OCI-LY1 (cell line): ENCODE results near the gene CREG2.

Source experiments
- H2AFZ ChIP-seq: fragments of 200-600 bp; sonication (generic), shearing (Covaris generic); 2 replicates; pipeline ENCODE4 v1.6.0; 2014; ENCODE audit warnings: antibody characterized with exemption, mild to moderate bottlenecking, low read length
- H3F3A ChIP-seq: fragments of 200-600 bp; sonication (generic), shearing (Covaris generic); 2 replicates; pipeline ENCODE4 v1.6.0; 2014; ENCODE audit warnings: mild to moderate bottlenecking, antibody characterized with exemption, low read length, moderate library complexity; ENCODE audit not compliant: insufficient read depth
- H3K27ac ChIP-seq: fragments of 200-600 bp; sonication (generic); 2 replicates; pipeline ENCODE4 v1.5.1; 2014; ENCODE audit warnings: low read length, mixed run types, mild to moderate bottlenecking, low read depth; ENCODE audit not compliant: poor library complexity, severe bottlenecking
- H3K27me3 ChIP-seq: fragments of 200-600 bp; sonication (generic); 2 replicates; pipeline ENCODE4 v1.6.0; 2014; ENCODE audit warnings: antibody characterized with exemption, mild to moderate bottlenecking, low read length, moderate library complexity; ENCODE audit not compliant: insufficient read depth
- H3K36me3 ChIP-seq: fragments of 200-600 bp; sonication (generic); 2 replicates; pipeline ENCODE4 v1.6.1; 2014; ENCODE audit warnings: mild to moderate bottlenecking, antibody characterized with exemption, low read length, moderate library complexity, mixed read lengths; ENCODE audit not compliant: insufficient read depth
- H3K4me1 ChIP-seq: fragments of 200-600 bp; sonication (generic); 2 replicates; pipeline ENCODE4 v1.5.1; 2014; ENCODE audit warnings: mild to moderate bottlenecking, low read length, moderate library complexity; ENCODE audit not compliant: insufficient read depth, severe bottlenecking
- H3K4me2 ChIP-seq: fragments of 200-600 bp; sonication (generic), shearing (Covaris generic); 2 replicates; pipeline ENCODE4 v1.6.1; 2014; ENCODE audit warnings: low read length
- H3K4me3 ChIP-seq: fragments of 200-600 bp; sonication (generic); 2 replicates; pipeline ENCODE4 v1.5.1; 2014; ENCODE audit warnings: low read length, low read depth, mild to moderate bottlenecking, mixed read lengths; ENCODE audit not compliant: poor library complexity, severe bottlenecking
- H3K79me2 ChIP-seq: fragments of 200-600 bp; shearing (Covaris generic); 2 replicates; pipeline ENCODE4 v1.6.1; 2016; ENCODE audit warnings: mixed run types, low read length, mixed read lengths; ENCODE audit not compliant: insufficient read depth
- H3K9ac ChIP-seq: fragments of 200-600 bp; sonication (generic), shearing (Covaris generic); 2 replicates; pipeline ENCODE4 v1.6.1; 2014; ENCODE audit warnings: mild to moderate bottlenecking, low read length, mixed read lengths
- H3K9me2 ChIP-seq: fragments of 200-600 bp; sonication (generic), shearing (Covaris generic); 2 replicates; pipeline ENCODE4 v1.6.1; 2014; ENCODE audit warnings: low read depth, mild to moderate bottlenecking, low read length, mixed read lengths
- H3K9me3 ChIP-seq: fragments of 200-600 bp; shearing (Covaris generic); 2 replicates; pipeline ENCODE4 v1.6.1; 2014; ENCODE audit warnings: low read length, mixed read lengths
- H4K20me1 ChIP-seq: fragments of 200-600 bp; sonication (generic), shearing (Covaris generic); 2 replicates; pipeline ENCODE4 v1.6.0; 2016; ENCODE audit warnings: mild to moderate bottlenecking, low read length; ENCODE audit not compliant: insufficient read depth
- CTCF ChIP-seq: fragments of 200-600 bp; sonication (generic), shearing (Covaris generic); IDR thresholded peaks from 2 replicates; pipeline ENCODE4 v1.5.1; 2017; ENCODE audit warnings: mild to moderate bottlenecking, antibody characterized with exemption, low read length, moderate library complexity, mixed read lengths
- EZH2 ChIP-seq: fragments of 200-600 bp; sonication (generic), shearing (Covaris generic); IDR thresholded peaks from 2 replicates; pipeline ENCODE4 v1.8.0; 2017; ENCODE audit warnings: borderline replicate concordance, mixed run types, mild to moderate bottlenecking, antibody characterized with exemption, low read length, moderate library complexity, mixed read lengths

The CREG2 gene

GRCh38 chr2:101375653-101376052 lies 11.7 kb downstream of the CREG2 start:
- Histone ChIP-seq H3K27me3 (peaks cover 3% of the 10 kb centered on the region; the same call in 1 of the 2 replicates), H3K9ac (no peak overlapping the region), H3K36me3 (no peaks in the 10 kb centered on the region), H3K9me2 (no peaks in the 10 kb centered on the region), H3K9me3 (no peaks in the 10 kb centered on the region), H3K4me2 (no peak overlapping the region), H3K4me1 (no peaks in the 10 kb centered on the region), H2AFZ (no peak overlapping the region), H3K27ac (no peak overlapping the region), H4K20me1 (no peaks in the 10 kb centered on the region), H3F3A (no peaks in the 10 kb centered on the region), H3K4me3 (no peak overlapping the region), H3K79me2 (no peaks in the 10 kb centered on the region)
- no peak for TF ChIP-seq CTCF
- no peak for TF ChIP-seq EZH2

- Histone ChIP-seq H3K9me3 (no peaks in the 10 kb centered on the region), H3K4me3 (no peak overlapping the region), H3K4me2 (no peak overlapping the region), H3K27me3 (peaks cover 3% of the 10 kb centered on the region; the same call in 1 of the 2 replicates), H3K9ac (no peak overlapping the region), H3K36me3 (no peaks in the 10 kb centered on the region), H2AFZ (no peak overlapping the region), H4K20me1 (no peaks in the 10 kb centered on the region), H3K4me1 (no peaks in the 10 kb centered on the region), H3F3A (no peaks in the 10 kb centered on the region), H3K9me2 (no peaks in the 10 kb centered on the region), H3K27ac (no peak overlapping the region), H3K79me2 (no peaks in the 10 kb centered on the region)
- TF ChIP-seq CTCF (no peak), EZH2 (no peak)
Measured at GRCh38 chr2:101374821-101375561, 12.3 kb downstream of the CREG2 start.

GRCh38 chr2:101372792-101373191 lies 14.5 kb downstream of the CREG2 start:
- no peaks in the 10 kb centered on the region for H3F3A ChIP-seq
- H2AFZ ChIP-seq = no peak overlapping the region
- H3K9ac ChIP-seq = no peak overlapping the region
- no peaks in the 10 kb centered on the region for H3K79me2 ChIP-seq
- no peak overlapping the region for H3K27ac ChIP-seq
- no peaks in the 10 kb centered on the region for H4K20me1 ChIP-seq
- no peaks in the 10 kb centered on the region for H3K36me3 ChIP-seq
- H3K4me3 ChIP-seq = no peak overlapping the region
- H3K9me3 ChIP-seq = no peaks in the 10 kb centered on the region
- no peak for TF ChIP-seq CTCF
- TF ChIP-seq EZH2 = no peak
- H3K4me1 ChIP-seq = no peaks in the 10 kb centered on the region
- no peaks in the 10 kb centered on the region for H3K9me2 ChIP-seq
- H3K4me2 ChIP-seq = no peak overlapping the region
- H3K27me3 ChIP-seq = 0 out of 2 replicates have a peak, but pooled peaks cover 3% of the 10 kb centered on the region
